Keratinocyte (primary cell): ENCODE results near the gene SKI. TPM values are rescaled to one million over a fixed set of nuclear protein-coding genes. Genes with fewer than 3 reads are reported as not detected.

ENCODE experiments used
- DNase-seq: peaks from one replicate; pipeline ENCODE4 v3.0.0-alpha.2; 2011; ENCODE audit warnings: low read depth, missing footprints, low spot score
- FAIRE-seq: peaks from 2 replicates; lab custom pipeline; 2011; peaks lifted over from hg19 to GRCh38; lab: Jason Lieb, UNC
- H2AFZ ChIP-seq: 2 replicates; pipeline ENCODE4 v1.6.0; 2012; ENCODE audit warnings: low read length, control low read depth, inconsistent platforms; ENCODE audit not compliant: control insufficient read depth
- H3K27ac ChIP-seq: 2 replicates; pipeline ENCODE4 v1.5.1; 2011; ENCODE audit warnings: low read length; ENCODE audit not compliant: control insufficient read depth, insufficient read depth
- H3K27me3 ChIP-seq: 3 replicates; pipeline ENCODE4 v1.6.0; 2011; ENCODE audit warnings: low read length; ENCODE audit not compliant: control insufficient read depth, insufficient read depth; ENCODE audit errors: extremely low read depth
- H3K36me3 ChIP-seq, 2 experiments: 2 replicates in 1 of 2; 3 replicates in 1 of 2; pipeline ENCODE4 v1.5.1; 2011; ENCODE audit warnings: low read length in 2 of 2, mild to moderate bottlenecking in 1 of 2; ENCODE audit not compliant: control insufficient read depth in 2 of 2, insufficient read depth in 2 of 2; ENCODE audit errors: extremely low read depth in 1 of 2
- H3K4me1 ChIP-seq: 3 replicates; pipeline ENCODE4 v1.5.1; 2011; ENCODE audit warnings: low read length; ENCODE audit not compliant: control insufficient read depth, insufficient read depth; ENCODE audit errors: extremely low read depth
- H3K4me2 ChIP-seq: 3 replicates; pipeline ENCODE4 v1.6.0; 2011; ENCODE audit warnings: low read depth, low read length; ENCODE audit not compliant: control insufficient read depth, insufficient read depth; ENCODE audit errors: extremely low read depth
- H3K4me3 ChIP-seq, 3 experiments: fragments of 200-600 bp in 1 of 3; sonication (generic) in 1 of 3; 2 replicates in 2 of 3; 3 replicates in 1 of 3; pipeline ENCODE4 v1.5.1; 2011 to 2016; ENCODE audit warnings: low read length in 3 of 3, mild to moderate bottlenecking in 3 of 3, control low read depth in 2 of 3, inconsistent platforms in 1 of 3, low read depth in 1 of 3, mixed read lengths in 1 of 3, mixed run types in 1 of 3, moderate library complexity in 1 of 3; ENCODE audit not compliant: control insufficient read depth in 2 of 3, insufficient read depth in 2 of 3; ENCODE audit errors: extremely low read depth in 1 of 3
- H3K79me2 ChIP-seq: 2 replicates; pipeline ENCODE4 v1.6.0; 2012; ENCODE audit warnings: low read length; ENCODE audit not compliant: control insufficient read depth, insufficient read depth
- H3K9ac ChIP-seq: 3 replicates; pipeline ENCODE4 v1.6.0; 2011; ENCODE audit warnings: low read length; ENCODE audit not compliant: control insufficient read depth, insufficient read depth; ENCODE audit errors: extremely low read depth
- H3K9me1 ChIP-seq: 3 replicates; pipeline ENCODE4 v1.6.0; 2011; ENCODE audit warnings: low read length; ENCODE audit not compliant: control insufficient read depth, insufficient read depth; ENCODE audit errors: extremely low read depth
- H3K9me3 ChIP-seq: 2 replicates; pipeline ENCODE4 v1.5.1; 2012; ENCODE audit warnings: low read depth, low read length; ENCODE audit not compliant: control insufficient read depth
- H4K20me1 ChIP-seq: 3 replicates; pipeline ENCODE4 v1.6.0; 2011; ENCODE audit warnings: low read length; ENCODE audit not compliant: control insufficient read depth, insufficient read depth; ENCODE audit errors: extremely low read depth
- EZH2 ChIP-seq: IDR thresholded peaks from one replicate; pipeline ENCODE4 v1.6.1; 2012; ENCODE audit warnings: inconsistent platforms, mild to moderate bottlenecking, low read length, moderate library complexity
- dilution Hi-C: fragments of 300-500 bp; cut with MboI; formaldehyde crosslinking; loops from one replicate; pipeline ENCODE4 v1.7.0; 2020; ENCODE audit warnings: low sequenced_read_pairs; ENCODE audit not compliant: extremely low pct_ligation_motif_present
- polyA plus RNA-seq, 5 experiments: library from polyadenylated mRNA; depleted of rRNA in 3 of 5; stranded (reverse) in 3 of 5; stranded (forward) in 1 of 5; unstranded in 1 of 5; fragments of >200 nt; gene quantifications; 1 replicate in 1 of 5; 2 replicates in 3 of 5; 3 replicates in 1 of 5; pipeline versions ENCODE4 v1.2.1 to v1.2.3, GENCODE V29; 2011 to 2012; ENCODE audit warnings: missing spikeins in 2 of 5, low read depth in 1 of 5, low replicate concordance in 1 of 5
- TF ChIP-seq, protein P1 (sequence below), 3 experiments: IDR thresholded peaks in 1 of 3; conservative IDR thresholded peaks in 1 of 3; optimal IDR thresholded peaks in 1 of 3; 2 replicates in 2 of 3; 3 replicates in 1 of 3; pipeline versions ENCODE3 to v1.5.1; 2011; ENCODE audit warnings: low read length in 3 of 3, mild to moderate bottlenecking in 3 of 3, moderate library complexity in 2 of 3, control low read depth in 1 of 3, inconsistent platforms in 1 of 3; ENCODE audit not compliant: insufficient read depth in 2 of 3; ENCODE audit errors: extremely low read depth in 1 of 3

SKI gene
- polyA plus RNA-seq, 1 donor (not counting 4 experiments of a cell fraction or from before 2014, with no cell fraction given) = 4.8 TPM

DNA sequence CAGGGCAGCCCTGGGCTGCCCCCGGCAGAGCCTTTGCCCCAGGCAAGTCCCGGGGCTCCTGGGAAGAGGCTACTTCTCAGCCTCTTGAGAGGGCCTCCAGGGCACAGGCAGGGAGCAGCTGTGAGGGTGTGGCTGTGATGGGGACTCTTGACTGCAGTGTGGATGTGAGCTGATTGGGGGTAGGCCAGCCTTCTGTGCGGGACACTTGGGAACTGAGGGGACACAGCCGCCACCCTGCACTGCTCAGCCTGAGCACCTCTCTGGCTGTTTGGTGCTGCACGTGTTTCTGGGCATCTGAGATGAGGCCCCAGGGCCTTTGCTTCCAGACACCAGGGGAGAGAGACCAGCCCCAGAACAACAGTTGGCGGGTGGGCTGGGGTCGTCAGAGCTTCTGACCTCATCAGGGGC is 62.1 kb downstream of the SKI start:
- H3K27me3 ChIP-seq = no peaks in the 10 kb centered on the region
- TF ChIP-seq EZH2 = no peak
- TF ChIP-seq, protein P1, sequence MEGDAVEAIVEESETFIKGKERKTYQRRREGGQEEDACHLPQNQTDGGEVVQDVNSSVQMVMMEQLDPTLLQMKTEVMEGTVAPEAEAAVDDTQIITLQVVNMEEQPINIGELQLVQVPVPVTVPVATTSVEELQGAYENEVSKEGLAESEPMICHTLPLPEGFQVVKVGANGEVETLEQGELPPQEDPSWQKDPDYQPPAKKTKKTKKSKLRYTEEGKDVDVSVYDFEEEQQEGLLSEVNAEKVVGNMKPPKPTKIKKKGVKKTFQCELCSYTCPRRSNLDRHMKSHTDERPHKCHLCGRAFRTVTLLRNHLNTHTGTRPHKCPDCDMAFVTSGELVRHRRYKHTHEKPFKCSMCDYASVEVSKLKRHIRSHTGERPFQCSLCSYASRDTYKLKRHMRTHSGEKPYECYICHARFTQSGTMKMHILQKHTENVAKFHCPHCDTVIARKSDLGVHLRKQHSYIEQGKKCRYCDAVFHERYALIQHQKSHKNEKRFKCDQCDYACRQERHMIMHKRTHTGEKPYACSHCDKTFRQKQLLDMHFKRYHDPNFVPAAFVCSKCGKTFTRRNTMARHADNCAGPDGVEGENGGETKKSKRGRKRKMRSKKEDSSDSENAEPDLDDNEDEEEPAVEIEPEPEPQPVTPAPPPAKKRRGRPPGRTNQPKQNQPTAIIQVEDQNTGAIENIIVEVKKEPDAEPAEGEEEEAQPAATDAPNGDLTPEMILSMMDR (optimal IDR thresholded peaks at IDR 0.05 in 1 of 3, IDR thresholded peaks at IDR 0.05 in 1 of 3, conservative IDR thresholded peaks at IDR 0.05 in 1 of 3; ENCODE audit: extremely low read depth in 1 of 3, insufficient read depth in 2 of 3, low read length in 3 of 3) = no peak
- H3K4me2 ChIP-seq = no peak overlapping the region
- H3K4me3 ChIP-seq = no peak overlapping the region
- peaks cover 12% of the 10 kb centered on the region for H4K20me1 ChIP-seq
- H3K36me3 ChIP-seq = peaks cover 0 to 4% of the 10 kb centered on the region in 2 experiments
- DNase-seq (no peak), FAIRE-seq (no peak)
- H3K79me2 ChIP-seq = peaks cover 84% of the 10 kb centered on the region
- dilution Hi-C loops = no loop called here
- H2AFZ ChIP-seq = no peak overlapping the region
- no peaks in the 10 kb centered on the region for H3K4me1 ChIP-seq
- H3K27ac ChIP-seq = no peak overlapping the region
- H3K9me3 ChIP-seq = no peaks in the 10 kb centered on the region
- peaks cover 2% of the 10 kb centered on the region for H3K9me1 ChIP-seq
- no peak overlapping the region for H3K9ac ChIP-seq

DNA sequence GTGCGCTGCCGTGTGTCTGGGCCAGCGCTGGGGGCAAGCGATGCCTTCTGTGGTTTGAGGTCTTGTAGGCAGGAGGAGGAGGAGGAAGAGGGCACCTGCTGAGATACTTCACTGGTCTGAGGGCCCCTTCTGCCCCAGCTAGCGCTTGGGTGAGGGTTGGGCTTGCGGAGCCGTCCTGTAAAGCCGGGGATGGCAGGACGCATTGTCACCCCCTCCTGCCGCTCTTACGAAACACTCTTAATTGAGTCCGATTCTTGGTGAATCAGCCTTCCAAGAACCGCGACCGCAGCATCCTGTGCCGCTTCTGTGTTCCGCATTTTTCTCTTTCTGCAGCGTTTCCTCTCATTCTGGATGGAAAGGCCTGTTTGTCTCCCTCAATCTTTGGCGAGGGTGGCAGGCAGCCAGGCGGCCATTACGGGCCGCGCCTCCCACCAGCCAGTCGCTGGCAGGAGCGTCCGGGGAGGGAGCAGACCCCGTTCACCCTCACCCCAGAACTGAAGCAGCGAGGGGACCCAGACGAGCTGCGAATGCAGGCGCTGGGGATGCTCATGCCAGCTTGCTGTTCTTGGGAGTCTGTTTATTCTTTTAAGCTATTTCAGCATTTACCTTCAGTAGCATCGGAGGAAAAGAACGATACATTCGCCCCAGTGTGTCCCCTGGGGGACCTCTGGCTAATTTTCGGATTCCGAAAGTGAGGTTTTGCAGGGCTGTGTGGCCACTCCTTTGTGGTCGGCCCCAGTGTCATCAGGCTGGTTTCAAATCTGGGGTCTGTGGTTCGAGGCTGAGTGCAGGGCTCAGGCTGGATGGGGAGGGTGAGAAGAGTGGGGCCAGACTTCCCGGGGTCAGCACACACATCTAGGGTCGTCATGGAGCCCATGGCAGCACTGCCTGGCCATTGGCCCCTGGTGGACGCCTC is 62.7 kb downstream of the SKI start:
- Histone ChIP-seq H3K9me3 (no peaks in the 10 kb centered on the region), H3K27ac (no peak overlapping the region), H3K4me1 (no peaks in the 10 kb centered on the region), H3K4me3 (no peak overlapping the region), H3K9me1 (peaks cover 2% of the 10 kb centered on the region), H3K36me3 (peaks cover 0 to 4% of the 10 kb centered on the region in 2 experiments), H3K79me2 (peaks cover 91% of the 10 kb centered on the region), H4K20me1 (peaks cover 12% of the 10 kb centered on the region), H2AFZ (no peak overlapping the region), H3K27me3 (no peaks in the 10 kb centered on the region), H3K9ac (no peak overlapping the region), H3K4me2 (no peak overlapping the region)
- FAIRE-seq (no peak), DNase-seq (no peak)
- TF ChIP-seq EZH2 = no peak
- TF ChIP-seq, protein P1 (optimal IDR thresholded peaks at IDR 0.05 in 1 of 3, IDR thresholded peaks at IDR 0.05 in 1 of 3, conservative IDR thresholded peaks at IDR 0.05 in 1 of 3; ENCODE audit: extremely low read depth in 1 of 3, insufficient read depth in 2 of 3, low read length in 3 of 3) = no peak
- dilution Hi-C loops = no loop called here
